H9 (cell line): ENCODE measurements around the gene KLB. TPM values are rescaled to one million over a fixed set of nuclear protein-coding genes. Genes with fewer than 3 reads are reported as not detected.
A peak's percentile ranks its signal among the peaks of the same experiment; 100 is the strongest.

Experiments
- DNase-seq: peaks from one replicate; pipeline ENCODE4 v3.0.0-alpha.2; 2017
- H2AFZ ChIP-seq: one replicate; pipeline ENCODE4 v1.6.1; 2013; ENCODE audit warnings: mild to moderate bottlenecking, low read length, control low read depth, moderate library complexity
- H2AK5ac ChIP-seq: 2 replicates; pipeline ENCODE4 v1.6.1; 2013; ENCODE audit warnings: low read length, control low read depth, mixed read lengths; ENCODE audit not compliant: insufficient read length
- H2BK120ac ChIP-seq: one replicate; pipeline ENCODE4 v1.6.1; 2013; ENCODE audit warnings: low read depth, mild to moderate bottlenecking, low read length, control low read depth, inconsistent platforms; ENCODE audit not compliant: poor library complexity, severe bottlenecking
- H2BK12ac ChIP-seq: 2 replicates; pipeline ENCODE4 v1.6.1; 2013; ENCODE audit warnings: low read length, control low read depth, mixed read lengths, low read depth; ENCODE audit not compliant: insufficient read length
- H2BK15ac ChIP-seq: 2 replicates; pipeline ENCODE4 v1.6.1; 2013; ENCODE audit warnings: low read depth, low read length, control low read depth
- H2BK20ac ChIP-seq: one replicate; pipeline ENCODE4 v1.6.1; 2013; ENCODE audit warnings: low read depth, mild to moderate bottlenecking, low read length, control low read depth, inconsistent platforms; ENCODE audit not compliant: poor library complexity, severe bottlenecking
- H2BK5ac ChIP-seq: 2 replicates; pipeline ENCODE4 v1.6.1; 2013; ENCODE audit warnings: low read length, control low read depth, mixed read lengths; ENCODE audit not compliant: insufficient read length
- H3K14ac ChIP-seq: 2 replicates; pipeline ENCODE4 v1.6.1; 2013; ENCODE audit warnings: low read length, control low read depth; ENCODE audit not compliant: insufficient read depth
- H3K18ac ChIP-seq: 2 replicates; pipeline ENCODE4 v1.6.1; 2013; ENCODE audit warnings: low read depth, mild to moderate bottlenecking, mixed read lengths, low read length, control low read depth; ENCODE audit not compliant: insufficient read length
- H3K23ac ChIP-seq: 2 replicates; pipeline ENCODE4 v1.6.1; 2013; ENCODE audit warnings: low read length, control low read depth, mixed read lengths, low read depth; ENCODE audit not compliant: insufficient read length
- H3K23me2 ChIP-seq: 2 replicates; pipeline ENCODE4 v1.6.1; 2013; ENCODE audit warnings: low read depth, mild to moderate bottlenecking, mixed read lengths, low read length, control low read depth; ENCODE audit not compliant: insufficient read length, poor library complexity, severe bottlenecking
- H3K27ac ChIP-seq: 2 replicates; pipeline ENCODE4 v1.5.1; 2013; ENCODE audit warnings: low read length, control low read depth, mixed read lengths, low read depth; ENCODE audit not compliant: insufficient read length
- H3K27me3 ChIP-seq: 2 replicates; pipeline ENCODE4 v1.6.1; 2013; ENCODE audit warnings: low read length, control low read depth, inconsistent platforms; ENCODE audit not compliant: insufficient read depth
- H3K4ac ChIP-seq: 2 replicates; pipeline ENCODE4 v1.6.1; 2013; ENCODE audit warnings: low read depth, mild to moderate bottlenecking, control low read depth, inconsistent platforms, low read length, moderate library complexity
- H3K4me1 ChIP-seq: 2 replicates; pipeline ENCODE4 v1.6.1; 2013; ENCODE audit warnings: low read length, control low read depth, inconsistent platforms; ENCODE audit not compliant: insufficient read depth
- H3K4me2 ChIP-seq: 2 replicates; pipeline ENCODE4 v1.6.1; 2013; ENCODE audit warnings: low read length, control low read depth, mixed read lengths; ENCODE audit not compliant: insufficient read length, insufficient read depth
- H3K56ac ChIP-seq: 2 replicates; pipeline ENCODE4 v1.6.1; 2013; ENCODE audit warnings: low read depth, mild to moderate bottlenecking, mixed read lengths, low read length, control low read depth; ENCODE audit not compliant: insufficient read length
- H3K79me1 ChIP-seq: 2 replicates; pipeline ENCODE4 v1.6.1; 2013; ENCODE audit warnings: low read depth, mild to moderate bottlenecking, moderate library complexity, low read length, control low read depth, inconsistent platforms; ENCODE audit not compliant: insufficient read depth, poor library complexity, severe bottlenecking
- H3K79me2 ChIP-seq: 2 replicates; pipeline ENCODE4 v1.6.1; 2013; ENCODE audit warnings: low read length, control low read depth, inconsistent platforms; ENCODE audit not compliant: insufficient read depth
- H3K9ac ChIP-seq: 2 replicates; pipeline ENCODE4 v1.6.1; 2013; ENCODE audit warnings: low read length, control low read depth, mixed read lengths; ENCODE audit not compliant: insufficient read length; ENCODE audit errors: extremely low read depth
- H3K9me3 ChIP-seq: one replicate; pipeline ENCODE4 v1.6.1; 2013; ENCODE audit warnings: low read depth, low read length, inconsistent platforms; ENCODE audit not compliant: control insufficient read depth
- H3T11ph ChIP-seq: one replicate; pipeline ENCODE4 v1.6.1; 2013; ENCODE audit warnings: mild to moderate bottlenecking, low read length, control low read depth, inconsistent platforms
- H4K20me1 ChIP-seq: one replicate; pipeline ENCODE4 v1.6.1; 2013; ENCODE audit not compliant: control insufficient read depth, insufficient read length, insufficient read depth
- H4K5ac ChIP-seq: 2 replicates; pipeline ENCODE4 v1.6.1; 2013; ENCODE audit warnings: low read depth, mild to moderate bottlenecking, mixed read lengths, low read length, control low read depth; ENCODE audit not compliant: insufficient read length
- H4K8ac ChIP-seq: replicated peaks from 2 replicates; pipeline ENCODE4 v1.6.1; 2013; ENCODE audit warnings: low read length, control low read depth, mixed read lengths, low read depth; ENCODE audit not compliant: insufficient read length
- H4K91ac ChIP-seq: 2 replicates; pipeline ENCODE4 v1.6.1; 2013; ENCODE audit warnings: low read depth, mild to moderate bottlenecking, moderate library complexity, mixed read lengths, low read length, control low read depth; ENCODE audit not compliant: insufficient read length
- H3K27ac Mint-ChIP-seq, 3 experiments: 2 replicates in 2 of 3; 3 replicates in 1 of 3; pipeline ENCODE4 v1.8.0; 2020 to 2021; ENCODE audit warnings: mixed read lengths in 3 of 3, mild to moderate bottlenecking in 1 of 3, moderate library complexity in 1 of 3
- H3K27me3 Mint-ChIP-seq: 2 replicates; pipeline ENCODE4 v1.8.0; 2021; ENCODE audit warnings: low read depth, mild to moderate bottlenecking, moderate library complexity, mixed read lengths
- H3K36me3 Mint-ChIP-seq, 3 experiments: 2 replicates in 2 of 3; 3 replicates in 1 of 3; pipeline ENCODE4 v1.8.0; 2020 to 2021; ENCODE audit warnings: low read depth in 3 of 3, mixed read lengths in 3 of 3; ENCODE audit not compliant: insufficient read depth in 1 of 3
- H3K4me1 Mint-ChIP-seq, 2 experiments: 2 replicates each; pipeline ENCODE4 v1.8.0; 2020; ENCODE audit warnings: mixed read lengths in 2 of 2
- H3K4me3 Mint-ChIP-seq, 2 experiments: 2 replicates in 1 of 2; 3 replicates in 1 of 2; pipeline ENCODE4 v1.8.0; 2020 to 2021; ENCODE audit warnings: mild to moderate bottlenecking in 2 of 2, mixed read lengths in 2 of 2, moderate library complexity in 1 of 2
- H3K9me3 Mint-ChIP-seq, 2 experiments: 2 replicates in 1 of 2; 3 replicates in 1 of 2; pipeline ENCODE4 v1.8.0; 2020; ENCODE audit warnings: mild to moderate bottlenecking in 2 of 2, mixed read lengths in 2 of 2, moderate library complexity in 1 of 2
- CTCF ChIP-seq: fragments of 200-600 bp; sonication (generic); conservative IDR thresholded peaks from 3 replicates; pipeline ENCODE4 v1.8.0; 2021; ENCODE audit warnings: antibody characterized with exemption, mild to moderate bottlenecking
- WGBS: extraction: QIAGEN DNeasy Blood & Tissue Kit; methylation state at CpG from one replicate; pipeline ENCODE4 v1.1.7; 2013; ENCODE audit warnings: missing lambda C conversion rate, low lambda C conversion rate, mixed read lengths; ENCODE audit not compliant: insufficient read length; ENCODE audit errors: extremely low coverage; 5-methylcytosine and 5-hydroxymethylcytosine counted together
- total RNA-seq: library from RNA; stranded (reverse); gene quantifications from 2 replicates; pipeline ENCODE4 v1.2.1, GENCODE V29; 2021

KLB gene
- total RNA-seq, 1 experiment from 2014 or later: 0.07 TPM

GRCh38 chr4:39435659-39436563 lies 29.2 kb downstream of the KLB start:
- Histone ChIP-seq H2AK5ac (no peak overlapping the region), H4K5ac (no peak overlapping the region), H2BK20ac (no peak overlapping the region), H2BK5ac (no peak overlapping the region), H2BK120ac (no peak overlapping the region), H4K91ac (no peak overlapping the region), H3K4me2 (no peak overlapping the region), H3K27me3 (no peaks in the 10 kb centered on the region), H3K79me1 (no peaks in the 10 kb centered on the region), H4K20me1 (no peaks in the 10 kb centered on the region), H3K4ac (no peak overlapping the region), H3K23me2 (no peaks in the 10 kb centered on the region), H3K9ac (no peak overlapping the region), H3T11ph (no peak overlapping the region), H2AFZ (peak overlapping the region; percentile 56), H3K18ac (no peak overlapping the region), H3K27ac (no peak overlapping the region), H2BK12ac (no peak overlapping the region), H2BK15ac (no peak overlapping the region), H3K56ac (no peak overlapping the region), H4K8ac (no peak overlapping the region), H3K9me3 (no peaks in the 10 kb centered on the region), H3K14ac (no peak overlapping the region; the same call in 1 of the 2 replicates), H3K79me2 (no peaks in the 10 kb centered on the region), H3K4me1 (no peaks in the 10 kb centered on the region), H3K23ac (no peak overlapping the region)
- DNase-seq: no peak
- no CpG with 5 or more reads among the region's 7 CpGs for WGBS
- H3K36me3 Mint-ChIP-seq: no peaks in the 10 kb centered on the region
- H3K4me3 Mint-ChIP-seq: no peak overlapping the region
- H3K27me3 Mint-ChIP-seq: peaks cover 10% of the 10 kb centered on the region
- H3K9me3 Mint-ChIP-seq: no peaks in the 10 kb centered on the region
- peak; percentile 65 for TF ChIP-seq CTCF
- H3K27ac Mint-ChIP-seq: no peak overlapping the region
- H3K4me1 Mint-ChIP-seq: no peaks in the 10 kb centered on the region; a peak in 1 of 4 replicates
